ENCODE results near the gene TPM3. TPM values are rescaled to one million over a fixed set of nuclear protein-coding genes. Genes with fewer than 3 reads are reported as not detected.
A peak's percentile ranks its signal among the peaks of the same experiment; 100 is the strongest.

The TPM3 gene
- total RNA-seq, 1 experiment from 2014 or later = 847 TPM

DNA sequence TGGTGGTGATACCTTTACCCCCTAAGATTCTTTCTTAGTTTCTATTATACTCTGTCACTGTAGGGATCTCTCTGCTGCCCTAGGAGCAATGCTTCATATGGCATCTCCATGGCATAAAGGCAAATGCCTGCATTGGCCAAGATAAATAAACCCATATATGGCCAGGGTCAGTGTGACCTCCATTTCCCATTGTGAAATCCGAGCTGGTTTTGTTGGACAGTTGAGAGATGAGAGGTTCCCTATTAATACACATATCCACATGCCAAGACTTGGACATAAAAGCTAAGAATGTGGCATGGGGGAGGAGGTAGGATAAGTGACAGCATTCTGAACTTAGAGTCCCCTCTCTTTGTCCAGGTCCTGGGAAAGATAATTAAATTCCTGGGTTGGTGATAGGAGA lies 1.4 kb downstream of the TPM3 start:
- Histone ChIP-seq H3K9me3 (replicated peaks) (no peaks in the 10 kb centered on the region), H3K27me3 (replicated peaks) (no peaks in the 10 kb centered on the region), H3K36me3 (no peaks in the 10 kb centered on the region), H3K27ac (no peak overlapping the region), H3K4me1 (replicated peaks) (peaks cover 27% of the 10 kb centered on the region), H3K4me3 (no peak overlapping the region)
- no peak for DNase-seq (ENCODE audit: low read depth in 1 of 2, low spot score in 2 of 2)

GRCh38 chr1:154186852-154187501 lies 4.9 kb downstream of the TPM3 start:
- Histone ChIP-seq H3K27ac (no peak overlapping the region), H3K4me1 (replicated peaks) (peaks cover 23% of the 10 kb centered on the region), H3K9me3 (replicated peaks) (no peaks in the 10 kb centered on the region), H3K36me3 (peaks cover 10% of the 10 kb centered on the region; the same call in 1 of the 2 replicates), H3K27me3 (replicated peaks) (no peaks in the 10 kb centered on the region), H3K4me3 (no peak overlapping the region)
- no peak for DNase-seq (ENCODE audit: low read depth in 1 of 2, low spot score in 2 of 2)

DNA sequence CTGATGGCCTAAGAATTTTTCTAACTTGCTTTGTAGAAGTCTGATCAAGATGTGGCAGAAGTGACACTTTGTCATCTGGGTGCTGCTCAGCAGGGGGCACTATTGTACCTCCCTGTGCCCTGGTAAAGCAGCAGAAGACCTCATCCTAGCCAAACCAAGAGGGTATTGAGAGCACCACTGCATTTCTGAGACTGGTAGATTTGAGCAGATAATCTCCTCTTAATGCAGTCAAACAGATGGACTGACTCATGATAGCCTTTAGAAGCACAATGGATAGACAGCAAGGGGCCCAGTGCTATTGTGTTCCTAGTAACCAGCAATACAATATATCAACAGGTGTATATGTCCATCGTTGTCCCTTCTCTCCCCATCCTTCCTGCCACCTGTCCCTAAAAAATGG lies 5.7 kb downstream of the TPM3 start:
- Histone ChIP-seq H3K36me3 (peaks cover 18% of the 10 kb centered on the region), H3K4me1 (replicated peaks) (peaks cover 22% of the 10 kb centered on the region), H3K27ac (no peak overlapping the region), H3K9me3 (replicated peaks) (no peaks in the 10 kb centered on the region), H3K27me3 (replicated peaks) (no peaks in the 10 kb centered on the region), H3K4me3 (no peak overlapping the region)
- DNase-seq (ENCODE audit: low read depth in 1 of 2, low spot score in 2 of 2) = no peak

DNA sequence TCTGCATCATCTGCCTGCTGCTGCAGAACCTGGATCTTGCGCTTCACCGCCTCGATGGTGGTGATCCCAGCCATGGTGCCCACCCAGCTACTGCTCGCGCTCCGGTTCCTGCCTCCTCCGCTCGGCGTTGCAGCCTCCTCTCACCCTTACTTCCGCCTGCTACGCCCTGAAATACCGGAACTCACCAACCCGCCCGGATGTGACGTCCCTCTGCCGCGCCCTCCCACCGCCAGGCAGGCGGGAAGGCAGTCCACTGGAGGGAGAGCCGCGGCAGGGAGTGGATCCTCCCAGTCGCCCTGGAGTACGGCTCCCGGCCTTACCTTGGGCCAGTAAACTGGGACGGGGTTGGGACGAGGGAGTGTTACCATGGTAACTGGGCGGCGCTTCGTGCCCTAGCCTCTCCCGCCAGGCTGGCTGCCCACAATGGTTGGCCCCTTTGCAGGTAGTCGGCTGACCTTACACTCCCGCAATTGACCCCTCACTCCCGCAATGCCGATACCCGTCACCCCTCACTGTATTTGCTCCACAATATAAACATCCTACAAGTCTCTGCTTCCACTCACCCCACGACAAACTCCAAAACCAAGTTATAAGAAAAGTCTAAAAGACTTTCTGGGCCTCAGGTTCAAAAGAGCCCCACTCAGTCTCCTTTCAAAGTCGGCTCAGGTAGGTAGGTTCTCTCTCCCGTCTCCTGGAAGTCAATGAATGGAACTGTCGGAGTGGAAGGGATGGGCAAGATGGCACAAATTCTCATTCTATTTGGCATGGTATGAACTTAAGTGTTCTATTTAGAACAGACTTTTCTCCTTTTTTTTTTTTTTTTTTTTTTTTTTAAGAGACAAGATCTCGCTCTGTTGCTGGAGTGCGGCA lies 8.6 kb downstream of the TPM3 start:
- H3K27ac ChIP-seq = peak overlapping the region; percentile 43
- H3K36me3 ChIP-seq = peaks cover 47% of the 10 kb centered on the region
- peak overlapping the region; percentile 63 for H3K4me3 ChIP-seq
- no peaks in the 10 kb centered on the region for H3K27me3 ChIP-seq (replicated peaks)
- H3K4me1 ChIP-seq (replicated peaks) = peaks cover 15% of the 10 kb centered on the region
- DNase-seq (ENCODE audit: low read depth in 1 of 2, low spot score in 2 of 2) = peak; percentile 95 to 99
- no peaks in the 10 kb centered on the region for H3K9me3 ChIP-seq (replicated peaks)

GRCh38 chr1:154182344-154183045 lies 9.4 kb downstream of the TPM3 start:
- peak overlapping the region; percentile 40 for H3K27ac ChIP-seq
- no peaks in the 10 kb centered on the region for H3K27me3 ChIP-seq (replicated peaks)
- H3K36me3 ChIP-seq = peaks cover 55% of the 10 kb centered on the region
- DNase-seq (ENCODE audit: low read depth in 1 of 2, low spot score in 2 of 2) = peak; percentile 75
- no peaks in the 10 kb centered on the region for H3K9me3 ChIP-seq (replicated peaks)
- peak overlapping the region; percentile 63 for H3K4me3 ChIP-seq
- H3K4me1 ChIP-seq (replicated peaks) = peaks cover 15% of the 10 kb centered on the region

DNA sequence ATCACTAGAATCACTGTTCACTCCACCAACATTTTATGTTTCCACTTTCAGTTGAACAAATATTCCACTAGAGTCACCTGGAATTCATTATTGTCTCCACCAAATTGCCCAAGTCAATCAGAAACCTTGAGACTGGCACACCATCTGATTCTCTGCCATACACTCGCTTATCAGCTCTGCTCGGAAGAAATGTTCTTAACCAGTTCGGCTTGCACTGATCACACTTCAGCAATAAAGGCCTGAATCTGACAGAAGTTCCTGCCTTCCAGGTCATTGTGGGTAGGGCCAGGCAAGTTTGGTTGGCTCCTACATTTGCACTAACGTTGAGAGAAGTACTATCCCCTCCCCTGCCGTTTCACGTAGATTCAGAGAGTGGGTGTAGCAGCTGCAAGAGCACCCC lies 10.0 kb downstream of the TPM3 start:
- H3K4me3 ChIP-seq = peak overlapping the region; percentile 63
- no peaks in the 10 kb centered on the region for H3K9me3 ChIP-seq (replicated peaks)
- no peak for DNase-seq (ENCODE audit: low read depth in 1 of 2, low spot score in 2 of 2)
- peaks cover 60% of the 10 kb centered on the region for H3K36me3 ChIP-seq
- peak overlapping the region; percentile 40; the same call in 1 of the 2 replicates for H3K27ac ChIP-seq
- peaks cover 15% of the 10 kb centered on the region for H3K4me1 ChIP-seq (replicated peaks)
- no peaks in the 10 kb centered on the region for H3K27me3 ChIP-seq (replicated peaks)

- H3K4me1 ChIP-seq (replicated peaks) = peaks cover 15% of the 10 kb centered on the region
- no peak for DNase-seq (ENCODE audit: low read depth in 1 of 2, low spot score in 2 of 2)
- H3K27ac ChIP-seq = no peak overlapping the region
- no peaks in the 10 kb centered on the region for H3K9me3 ChIP-seq (replicated peaks)
- H3K36me3 ChIP-seq = peaks cover 75% of the 10 kb centered on the region
- H3K27me3 ChIP-seq (replicated peaks) = no peaks in the 10 kb centered on the region
- H3K4me3 ChIP-seq = no peak overlapping the region
These were observed 11.8 kb downstream of the TPM3 start for GRCh38 chr1:154179946-154180687.

- no peaks in the 10 kb centered on the region for H3K27me3 ChIP-seq (replicated peaks)
- H3K4me1 ChIP-seq (replicated peaks) = peaks cover 15% of the 10 kb centered on the region
- H3K9me3 ChIP-seq (replicated peaks) = no peaks in the 10 kb centered on the region
- H3K27ac ChIP-seq = no peak overlapping the region
- no peak for DNase-seq (ENCODE audit: low read depth in 1 of 2, low spot score in 2 of 2)
- H3K36me3 ChIP-seq = peaks cover 82% of the 10 kb centered on the region
- no peak overlapping the region for H3K4me3 ChIP-seq
These were observed 12.7 kb downstream of the TPM3 start for GRCh38 chr1:154178911-154179811.

DNA sequence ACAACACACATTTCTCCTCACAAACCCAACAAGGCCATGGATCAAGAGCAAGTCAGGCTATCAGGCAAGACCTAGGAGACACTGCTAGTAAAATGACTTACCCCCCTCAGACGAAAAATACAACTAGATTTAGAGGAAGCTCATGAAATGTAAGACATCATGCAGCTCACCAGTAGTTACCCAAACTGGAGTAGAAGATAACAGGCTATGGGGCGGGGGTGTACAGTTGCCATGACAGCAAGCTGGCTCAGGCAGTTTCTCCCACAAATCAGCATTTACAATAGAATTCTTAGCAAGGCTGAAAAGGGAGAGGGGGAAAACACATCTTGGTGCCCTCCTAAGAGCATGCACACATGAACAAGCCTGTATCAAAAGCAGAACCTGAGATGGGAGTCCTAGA lies 13.9 kb downstream of the TPM3 start:
- peaks cover 10% of the 10 kb centered on the region for H3K4me1 ChIP-seq (replicated peaks)
- no peak overlapping the region for H3K27ac ChIP-seq
- DNase-seq (ENCODE audit: low read depth in 1 of 2, low spot score in 2 of 2) = no peak
- H3K27me3 ChIP-seq (replicated peaks) = no peaks in the 10 kb centered on the region
- no peaks in the 10 kb centered on the region for H3K9me3 ChIP-seq (replicated peaks)
- H3K4me3 ChIP-seq = no peak overlapping the region
- peaks cover 92% of the 10 kb centered on the region for H3K36me3 ChIP-seq

DNA sequence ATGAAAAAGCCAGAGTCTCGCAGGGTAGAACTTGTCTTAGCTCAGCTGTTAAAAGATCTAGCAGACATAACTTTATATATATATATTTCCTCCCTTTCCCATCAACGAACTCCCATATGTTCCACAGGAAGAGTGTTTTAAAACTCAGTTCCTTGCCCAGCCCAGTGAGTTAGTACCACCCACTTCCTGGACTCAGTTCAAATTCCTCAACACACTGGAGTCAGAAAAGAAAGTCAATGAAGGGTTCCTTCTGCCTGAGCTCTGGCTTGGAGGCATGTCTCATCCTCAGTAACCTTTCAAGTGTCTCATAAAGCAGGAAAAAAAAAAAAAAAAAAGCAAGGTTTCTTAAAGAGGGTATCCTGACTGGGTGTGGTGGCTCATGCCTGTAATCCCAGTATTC lies 15.6 kb downstream of the TPM3 start:
- no peaks in the 10 kb centered on the region for H3K27me3 ChIP-seq (replicated peaks)
- no peaks in the 10 kb centered on the region for H3K9me3 ChIP-seq (replicated peaks)
- no peak for DNase-seq (ENCODE audit: low read depth in 1 of 2, low spot score in 2 of 2)
- no peak overlapping the region for H3K27ac ChIP-seq
- no peak overlapping the region for H3K4me3 ChIP-seq
- H3K4me1 ChIP-seq (replicated peaks) = peaks cover 5% of the 10 kb centered on the region
- H3K36me3 ChIP-seq = peaks cover 93% of the 10 kb centered on the region

GRCh38 chr1:154174654-154175053 lies 17.2 kb downstream of the TPM3 start:
- no peaks in the 10 kb centered on the region for H3K27me3 ChIP-seq (replicated peaks)
- H3K36me3 ChIP-seq = peaks cover 93% of the 10 kb centered on the region
- no peaks in the 10 kb centered on the region for H3K4me1 ChIP-seq (replicated peaks)
- no peak overlapping the region for H3K4me3 ChIP-seq
- DNase-seq (ENCODE audit: low read depth in 1 of 2, low spot score in 2 of 2) = no peak
- H3K27ac ChIP-seq = no peak overlapping the region
- H3K9me3 ChIP-seq (replicated peaks) = no peaks in the 10 kb centered on the region

- Histone ChIP-seq H3K27me3 (replicated peaks) (no peaks in the 10 kb centered on the region), H3K9me3 (replicated peaks) (no peaks in the 10 kb centered on the region), H3K4me3 (no peak overlapping the region), H3K36me3 (peaks cover 93% of the 10 kb centered on the region), H3K27ac (no peak overlapping the region), H3K4me1 (replicated peaks) (no peaks in the 10 kb centered on the region)
- no peak for DNase-seq (ENCODE audit: low read depth in 1 of 2, low spot score in 2 of 2)
These were observed 20.0 kb downstream of the TPM3 start for GRCh38 chr1:154171880-154172279.

DNA sequence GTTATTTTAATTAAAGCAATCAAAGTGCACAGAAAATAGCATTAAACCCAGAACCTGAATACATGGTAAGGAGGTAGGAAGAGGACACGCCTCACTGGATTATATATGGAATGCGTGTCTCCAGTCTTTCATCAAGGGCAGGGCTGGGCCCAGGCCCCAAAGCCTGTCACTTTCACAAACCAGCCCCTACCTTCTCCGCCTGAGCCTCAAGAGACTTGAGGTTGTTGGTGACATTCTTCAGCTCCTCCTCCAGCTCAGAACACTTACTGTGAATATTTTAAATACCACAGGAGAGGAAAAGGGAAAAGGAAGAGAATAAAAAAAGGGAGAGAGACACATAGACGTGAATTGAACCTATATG lies 20.7 kb downstream of the TPM3 start:
- Histone ChIP-seq H3K27me3 (replicated peaks) (no peaks in the 10 kb centered on the region), H3K4me3 (no peak overlapping the region), H3K9me3 (replicated peaks) (no peaks in the 10 kb centered on the region), H3K4me1 (replicated peaks) (no peaks in the 10 kb centered on the region), H3K27ac (no peak overlapping the region), H3K36me3 (peaks cover 96% of the 10 kb centered on the region)
- no peak for DNase-seq (ENCODE audit: low read depth in 1 of 2, low spot score in 2 of 2)
